ENCODE data around the gene ANK2.
A peak's percentile ranks its signal among the peaks of the same experiment; 100 is the strongest.

The ANK2 gene

DNA sequence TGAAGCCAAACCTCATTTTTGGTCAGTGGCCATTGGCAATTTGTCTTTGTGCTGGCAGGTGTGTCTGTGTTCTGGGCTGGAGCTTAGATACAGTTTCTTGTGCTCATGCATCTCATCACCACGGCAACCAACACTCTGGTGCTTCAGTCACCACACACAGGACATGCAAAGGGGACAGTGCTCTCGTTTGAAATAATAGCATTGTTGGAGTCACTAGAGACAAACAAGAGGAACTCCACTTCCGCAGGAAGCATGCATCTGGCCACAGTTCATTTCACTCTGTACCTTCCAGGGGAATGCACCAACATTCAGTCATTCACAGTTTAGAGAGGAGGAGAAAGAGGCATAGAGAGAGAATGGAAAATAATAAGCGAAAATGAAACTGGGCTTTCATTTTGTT lies 267.4 kb downstream of the ANK2 start:
- no peak overlapping the region for H3K4me3 ChIP-seq (ENCODE audit: low read depth, low read length)
- TF ChIP-seq, protein P1, sequence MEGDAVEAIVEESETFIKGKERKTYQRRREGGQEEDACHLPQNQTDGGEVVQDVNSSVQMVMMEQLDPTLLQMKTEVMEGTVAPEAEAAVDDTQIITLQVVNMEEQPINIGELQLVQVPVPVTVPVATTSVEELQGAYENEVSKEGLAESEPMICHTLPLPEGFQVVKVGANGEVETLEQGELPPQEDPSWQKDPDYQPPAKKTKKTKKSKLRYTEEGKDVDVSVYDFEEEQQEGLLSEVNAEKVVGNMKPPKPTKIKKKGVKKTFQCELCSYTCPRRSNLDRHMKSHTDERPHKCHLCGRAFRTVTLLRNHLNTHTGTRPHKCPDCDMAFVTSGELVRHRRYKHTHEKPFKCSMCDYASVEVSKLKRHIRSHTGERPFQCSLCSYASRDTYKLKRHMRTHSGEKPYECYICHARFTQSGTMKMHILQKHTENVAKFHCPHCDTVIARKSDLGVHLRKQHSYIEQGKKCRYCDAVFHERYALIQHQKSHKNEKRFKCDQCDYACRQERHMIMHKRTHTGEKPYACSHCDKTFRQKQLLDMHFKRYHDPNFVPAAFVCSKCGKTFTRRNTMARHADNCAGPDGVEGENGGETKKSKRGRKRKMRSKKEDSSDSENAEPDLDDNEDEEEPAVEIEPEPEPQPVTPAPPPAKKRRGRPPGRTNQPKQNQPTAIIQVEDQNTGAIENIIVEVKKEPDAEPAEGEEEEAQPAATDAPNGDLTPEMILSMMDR (IDR thresholded peaks at IDR 0.05; ENCODE audit: borderline replicate concordance, insufficient read depth, low read depth, low read length) = no peak

DNA sequence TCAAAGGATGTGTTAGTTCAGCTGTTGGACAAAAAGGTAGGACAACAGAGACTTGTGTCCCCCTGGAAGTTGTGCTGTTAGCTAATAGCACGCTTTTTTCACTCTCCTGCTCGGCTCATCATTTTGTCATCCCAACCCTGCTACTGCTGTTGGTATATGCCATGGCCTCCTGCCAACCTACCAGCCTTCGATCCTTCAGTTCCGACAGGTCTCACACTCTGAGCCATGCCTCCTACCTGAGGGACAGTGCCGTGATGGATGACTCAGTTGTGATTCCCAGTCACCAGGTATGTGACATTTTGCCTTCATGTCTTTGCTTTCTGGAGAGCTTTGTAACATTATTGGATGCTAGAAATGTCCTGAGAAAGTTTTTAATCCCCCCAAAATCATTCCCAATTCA lies 268.1 kb downstream of the ANK2 start:
- H3K4me3 ChIP-seq (ENCODE audit: low read depth, low read length) = no peak overlapping the region
- TF ChIP-seq, protein P1 (IDR thresholded peaks at IDR 0.05; ENCODE audit: borderline replicate concordance, insufficient read depth, low read depth, low read length) = no peak

DNA sequence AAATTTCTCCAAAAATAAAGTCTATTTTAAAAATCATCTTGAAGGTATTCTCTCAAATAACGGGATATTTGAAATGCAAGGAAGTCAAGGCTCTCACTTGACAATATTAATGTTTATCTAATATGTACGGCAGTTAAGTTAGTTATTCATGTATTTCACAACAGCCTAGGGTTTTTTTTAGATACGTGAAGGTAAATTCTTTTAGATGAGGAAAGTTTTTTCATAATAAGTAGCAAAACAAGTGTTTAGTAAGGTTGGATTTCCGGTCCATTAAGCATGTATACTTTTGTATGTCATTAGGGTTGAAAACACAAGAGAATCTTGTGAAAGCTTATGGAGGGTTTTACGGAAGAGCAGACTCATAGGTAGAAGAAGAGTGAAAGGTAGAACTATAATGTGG lies 273.3 kb downstream of the ANK2 start:
- TF ChIP-seq, protein P1 (IDR thresholded peaks at IDR 0.05; ENCODE audit: borderline replicate concordance, insufficient read depth, low read depth, low read length) = no peak
- no peak overlapping the region for H3K4me3 ChIP-seq (ENCODE audit: low read depth, low read length)

DNA sequence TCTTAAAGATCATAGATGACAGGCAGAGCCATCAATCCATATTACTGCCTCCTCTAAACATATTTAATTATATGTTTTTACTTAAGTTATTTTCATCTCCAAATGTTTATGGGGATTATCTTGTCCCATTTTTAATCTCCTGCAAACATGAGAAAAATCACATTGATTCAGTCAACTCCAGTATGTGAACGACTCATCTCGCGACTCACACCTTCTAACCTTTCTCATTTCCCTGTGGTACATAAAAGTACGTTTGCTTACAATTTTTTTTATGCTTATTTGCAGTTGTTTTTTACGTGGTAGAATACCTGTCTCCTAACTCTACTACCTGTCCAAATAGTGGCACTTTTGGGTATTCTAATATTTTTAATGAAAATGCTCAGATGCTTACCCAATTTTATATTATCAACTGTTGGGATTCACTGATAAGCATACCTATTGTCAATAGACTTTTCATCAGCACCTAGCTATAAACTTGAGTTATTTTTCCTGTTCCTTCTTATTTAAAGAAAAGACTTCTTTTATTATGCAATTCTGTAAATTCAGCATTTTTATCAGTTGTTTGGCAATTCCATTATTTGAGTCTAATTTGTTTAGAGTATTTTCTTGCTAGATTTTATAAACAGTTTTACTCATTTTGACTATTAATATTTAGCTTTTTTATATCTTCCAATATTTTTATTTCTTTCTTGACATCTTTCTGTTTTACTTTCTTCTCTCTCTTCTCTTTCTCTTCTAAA lies 276.6 kb downstream of the ANK2 start:
- H3K4me3 ChIP-seq (ENCODE audit: low read depth, low read length) = no peak overlapping the region
- TF ChIP-seq, protein P1 (IDR thresholded peaks at IDR 0.05; ENCODE audit: borderline replicate concordance, insufficient read depth, low read depth, low read length) = no peak

DNA sequence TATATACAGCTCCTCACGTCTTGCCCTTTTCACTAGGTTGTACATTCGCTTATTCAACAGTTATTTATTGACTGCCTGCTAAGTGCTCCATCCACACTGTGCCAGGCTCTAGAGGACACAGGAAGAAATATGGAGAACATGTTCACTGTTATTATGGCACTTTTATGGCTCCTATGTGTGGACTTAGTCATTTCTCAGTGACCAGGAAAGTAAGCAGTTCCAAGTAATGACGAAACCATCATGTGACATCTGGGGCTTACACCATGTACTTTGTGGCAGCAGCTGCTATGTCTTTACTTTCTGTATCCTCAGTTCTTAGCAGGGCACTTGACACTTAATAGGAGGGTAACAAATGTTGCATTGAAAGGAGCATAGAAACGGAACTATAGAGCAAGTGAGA lies 278.0 kb downstream of the ANK2 start:
- H3K4me3 ChIP-seq (ENCODE audit: low read depth, low read length) = no peak overlapping the region
- TF ChIP-seq, protein P1 (IDR thresholded peaks at IDR 0.05; ENCODE audit: borderline replicate concordance, insufficient read depth, low read depth, low read length) = no peak

DNA sequence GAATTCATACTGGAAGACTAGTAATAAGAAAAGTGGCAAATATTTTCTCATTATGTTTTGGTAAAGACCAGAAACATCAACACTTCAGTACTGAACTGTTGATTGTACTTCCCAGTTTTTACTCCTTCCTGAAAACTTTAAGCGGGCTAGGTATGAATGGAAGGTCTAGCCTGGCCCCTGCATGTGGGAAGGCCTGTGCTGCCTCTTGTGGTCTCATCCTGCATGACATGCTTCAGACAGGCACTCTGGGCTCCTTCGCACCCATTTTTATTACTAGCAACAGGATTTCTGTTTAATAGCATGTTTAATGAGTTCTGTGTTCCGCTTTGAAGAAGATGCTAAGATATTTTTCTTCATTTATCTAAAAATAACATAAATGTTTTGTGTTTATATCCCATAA lies 279.1 kb downstream of the ANK2 start:
- TF ChIP-seq, protein P1 (IDR thresholded peaks at IDR 0.05; ENCODE audit: borderline replicate concordance, insufficient read depth, low read depth, low read length) = peak; percentile 47; the same call in 1 of the 2 replicates
- no peak overlapping the region for H3K4me3 ChIP-seq (ENCODE audit: low read depth, low read length)

DNA sequence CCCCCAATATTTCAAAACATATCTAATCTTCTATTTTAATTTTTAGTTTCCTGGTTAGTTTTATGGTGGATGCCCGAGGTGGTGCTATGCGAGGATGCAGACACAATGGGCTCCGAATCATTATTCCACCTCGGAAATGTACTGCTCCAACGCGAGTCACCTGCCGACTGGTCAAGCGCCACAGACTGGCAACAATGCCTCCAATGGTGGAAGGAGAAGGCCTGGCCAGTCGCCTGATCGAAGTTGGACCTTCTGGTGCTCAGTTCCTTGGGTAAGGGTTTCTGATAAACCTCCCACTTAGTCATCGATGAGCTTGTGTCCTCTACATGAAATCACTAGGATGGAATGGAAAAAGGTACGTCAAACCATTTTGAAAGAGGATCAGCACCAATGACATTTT lies 280.7 kb downstream of the ANK2 start:
- H3K4me3 ChIP-seq (ENCODE audit: low read depth, low read length) = no peak overlapping the region
- TF ChIP-seq, protein P1 (IDR thresholded peaks at IDR 0.05; ENCODE audit: borderline replicate concordance, insufficient read depth, low read depth, low read length) = no peak
